ENCODE results near the gene C1QB. TPM values are rescaled to one million over a fixed set of nuclear protein-coding genes. Genes with fewer than 3 reads are reported as not detected.

C1QB gene
- total RNA-seq, 4 donors from 2014 or later: 252 to 592 (median 411) TPM

DNA sequence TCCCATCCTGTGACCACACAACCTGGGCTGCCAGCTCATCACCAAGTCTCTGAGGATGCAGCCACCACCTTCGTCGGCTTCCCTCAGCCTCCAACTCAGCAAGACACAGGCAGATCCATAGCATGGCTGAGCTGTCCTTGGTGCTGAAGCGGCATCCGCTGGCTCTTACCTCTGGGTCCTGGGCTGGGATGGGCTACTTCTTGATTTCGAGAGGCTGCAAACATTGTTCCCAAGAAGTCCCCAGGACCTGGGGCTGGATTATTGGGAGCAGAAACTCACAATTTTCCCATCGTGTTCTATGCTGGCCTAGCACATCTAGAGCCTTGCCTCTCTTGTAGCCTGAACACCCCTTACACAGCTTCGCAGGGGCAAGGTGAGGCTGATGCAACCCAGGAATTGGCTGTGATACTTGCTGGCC is 41.5 kb upstream of the C1QB start:
- Histone ChIP-seq H3K36me3 (no peaks in the 10 kb centered on the region), H3K9me3 (no peaks in the 10 kb centered on the region), H3K27ac (no peak overlapping the region), H3K27me3 (peaks cover 0 to 87% of the 10 kb centered on the region in 2 donors), H3K4me3 (no peak overlapping the region), H3K4me1 (no peaks in the 10 kb centered on the region)
- peak in 1 of 2 donors; percentile 12 for DNase-seq (ENCODE audit: low spot score in 2 of 2)
- WGBS, 2 donors: 16 to 24% methylated on average over 7 of the region's 7 CpGs
- no peak for TF ChIP-seq EP300 (IDR thresholded peaks at IDR 0.05)
- TF ChIP-seq POLR2A (IDR thresholded peaks at IDR 0.05): no peak
- no peak for TF ChIP-seq CTCF (IDR thresholded peaks at IDR 0.05)

- H3K36me3 ChIP-seq: no peaks in the 10 kb centered on the region
- no peaks in the 10 kb centered on the region for H3K4me1 ChIP-seq
- DNase-seq (ENCODE audit: low spot score in 2 of 2): no peak
- no peak overlapping the region for H3K4me3 ChIP-seq
- H3K9me3 ChIP-seq: no peaks in the 10 kb centered on the region
- H3K27me3 ChIP-seq: peaks cover 0 to 88% of the 10 kb centered on the region in 2 donors
- 44 to 48% methylated on average over 12 of the region's 12 CpGs for WGBS, 2 donors
- TF ChIP-seq EP300 (IDR thresholded peaks at IDR 0.05) (no peak), POLR2A (IDR thresholded peaks at IDR 0.05) (no peak), CTCF (IDR thresholded peaks at IDR 0.05) (no peak)
- H3K27ac ChIP-seq: no peak overlapping the region
Measured at GRCh38 chr1:22612671-22613571, 40.1 kb upstream of the C1QB start.

- WGBS, 2 donors: 68 to 76% methylated on average over 4 to 5 of the region's 5 CpGs
- no peak overlapping the region for H3K4me3 ChIP-seq
- H3K27ac ChIP-seq: no peak overlapping the region
- H3K27me3 ChIP-seq: peaks cover 0 to 88% of the 10 kb centered on the region in 2 donors
- H3K9me3 ChIP-seq: no peaks in the 10 kb centered on the region
- DNase-seq (ENCODE audit: low spot score in 2 of 2): no peak
- TF ChIP-seq CTCF (IDR thresholded peaks at IDR 0.05): no peak
- TF ChIP-seq POLR2A (IDR thresholded peaks at IDR 0.05): no peak
- TF ChIP-seq EP300 (IDR thresholded peaks at IDR 0.05): no peak
- no peaks in the 10 kb centered on the region for H3K36me3 ChIP-seq
- H3K4me1 ChIP-seq: no peaks in the 10 kb centered on the region
Measured at GRCh38 chr1:22613572-22613918, 39.5 kb upstream of the C1QB start.

DNA sequence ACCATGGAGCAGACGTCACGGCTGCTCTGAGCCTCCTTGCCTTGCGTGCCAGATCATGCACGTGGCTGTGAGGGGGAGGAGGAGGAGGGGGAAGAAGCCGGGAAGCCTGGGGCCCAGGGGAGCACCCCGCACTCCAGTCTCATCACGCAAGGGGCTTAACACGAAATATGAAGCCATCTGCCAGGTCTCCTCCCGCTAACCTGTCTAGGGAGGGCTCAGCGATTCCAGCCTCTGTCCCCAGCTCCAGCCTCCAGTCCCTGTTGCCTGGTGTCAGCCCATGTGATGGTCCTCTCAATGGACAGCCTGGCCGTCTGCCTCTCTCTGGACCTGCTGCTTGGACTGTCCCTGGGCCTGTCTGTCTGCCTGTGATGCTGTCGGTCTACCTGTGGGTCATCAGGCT is 39.1 kb upstream of the C1QB start:
- Histone ChIP-seq H3K4me1 (no peaks in the 10 kb centered on the region), H3K27ac (no peak overlapping the region), H3K36me3 (no peaks in the 10 kb centered on the region), H3K9me3 (no peaks in the 10 kb centered on the region), H3K27me3 (peaks cover 0 to 88% of the 10 kb centered on the region in 2 donors), H3K4me3 (no peak overlapping the region)
- TF ChIP-seq EP300 (IDR thresholded peaks at IDR 0.05) (no peak), POLR2A (IDR thresholded peaks at IDR 0.05) (no peak), CTCF (IDR thresholded peaks at IDR 0.05) (no peak)
- DNase-seq (ENCODE audit: low spot score in 2 of 2): no peak
- WGBS, 2 donors: 52 to 53% methylated on average over 11 to 12 of the region's 12 CpGs

DNA sequence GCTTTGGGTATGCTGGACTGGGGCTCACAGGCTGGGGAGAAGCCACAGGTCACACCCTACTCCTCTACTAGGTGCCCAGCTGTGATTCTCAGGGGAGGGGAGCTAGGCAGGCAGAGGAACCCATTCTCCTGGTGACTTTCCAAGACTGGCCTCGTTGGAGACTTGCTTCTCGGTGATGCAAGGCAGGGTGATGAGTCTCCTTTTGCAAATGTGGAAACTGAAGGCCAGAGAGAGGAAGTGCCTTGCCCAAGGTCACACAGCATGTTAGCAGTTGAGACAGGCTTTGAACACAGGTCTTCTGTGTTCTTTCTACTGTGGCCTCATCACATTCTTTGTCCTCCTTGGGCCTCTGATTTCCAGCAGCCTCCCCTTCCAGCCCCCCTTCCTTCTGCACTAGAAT is 37.1 kb upstream of the C1QB start:
- no peak for TF ChIP-seq EP300 (IDR thresholded peaks at IDR 0.05)
- WGBS, 2 donors: 69 to 71% methylated on average over 2 of the region's 2 CpGs
- Histone ChIP-seq H3K9me3 (no peaks in the 10 kb centered on the region), H3K36me3 (no peaks in the 10 kb centered on the region), H3K4me3 (no peak overlapping the region), H3K4me1 (no peaks in the 10 kb centered on the region), H3K27me3 (peaks cover 0 to 91% of the 10 kb centered on the region in 2 donors), H3K27ac (no peak overlapping the region)
- no peak for DNase-seq (ENCODE audit: low spot score in 2 of 2)
